Measurements from ENCODE around the gene PKIB. TPM values are rescaled to one million over a fixed set of nuclear protein-coding genes. Genes with fewer than 3 reads are reported as not detected.
A peak's percentile ranks its signal among the peaks of the same experiment; 100 is the strongest.
"Not testable (repeated sequence)": the region's sequence is repeated elsewhere in the genome, so short reads cannot be mapped to it uniquely, and the experiment has no call there.

The PKIB gene
- total RNA-seq (2014; rRNA removed; shearing (Covaris generic)), result 3.1 and 5.2 TPM in 2 replicates

GRCh38 chr6:122609881-122610689 lies at the start of gene PKIB:
TSS of gene PKIB (plus strand) at chr6:122610405. CDS start at chr6:122717795, 107,390 bp downstream.
- DNase-seq (ENCODE audit: low spot score), result peak; percentile 60

DNA sequence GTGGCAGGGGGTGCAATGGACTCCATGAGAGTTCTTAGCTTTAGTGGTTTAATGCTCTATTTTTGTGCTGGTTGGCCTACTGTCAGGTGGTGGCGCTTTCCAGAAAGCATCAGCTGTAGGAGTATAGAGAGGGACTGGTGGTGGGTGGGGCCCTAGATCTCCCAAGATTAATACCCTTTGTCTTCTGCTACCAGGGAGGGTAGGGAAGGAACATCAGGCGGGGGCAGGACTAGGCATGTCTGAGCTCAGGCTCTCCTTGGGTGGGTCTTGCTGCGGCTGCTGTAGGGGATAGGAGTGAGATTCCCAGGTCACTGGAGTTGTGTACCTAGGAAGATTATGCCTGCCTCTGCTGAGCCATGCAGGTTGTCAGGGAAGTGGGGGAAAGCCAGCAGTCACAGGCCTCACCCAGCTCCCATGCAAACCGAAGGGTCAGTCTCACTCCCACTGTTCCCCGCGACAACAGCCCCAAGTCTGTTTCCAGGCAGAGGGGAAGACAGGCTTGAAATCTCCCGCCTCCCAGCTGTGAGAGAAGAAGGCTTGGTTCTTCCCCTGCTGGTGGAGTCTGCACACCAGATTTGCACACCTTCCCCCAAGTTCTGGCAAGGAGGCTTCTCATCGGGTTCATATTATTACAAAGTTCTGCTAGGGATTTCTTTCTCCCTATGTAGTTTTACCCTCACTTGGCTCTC lies 46.7 kb upstream of the PKIB start:
- DNase-seq (ENCODE audit: low spot score), result no peak

- DNase-seq (ENCODE audit: low spot score), result no peak
Observed at GRCh38 chr6:122564230-122564629, 46.0 kb upstream of the PKIB start.

GRCh38 chr6:122565708-122566107 lies 44.5 kb upstream of the PKIB start:
- no peak for DNase-seq (ENCODE audit: low spot score)

DNA sequence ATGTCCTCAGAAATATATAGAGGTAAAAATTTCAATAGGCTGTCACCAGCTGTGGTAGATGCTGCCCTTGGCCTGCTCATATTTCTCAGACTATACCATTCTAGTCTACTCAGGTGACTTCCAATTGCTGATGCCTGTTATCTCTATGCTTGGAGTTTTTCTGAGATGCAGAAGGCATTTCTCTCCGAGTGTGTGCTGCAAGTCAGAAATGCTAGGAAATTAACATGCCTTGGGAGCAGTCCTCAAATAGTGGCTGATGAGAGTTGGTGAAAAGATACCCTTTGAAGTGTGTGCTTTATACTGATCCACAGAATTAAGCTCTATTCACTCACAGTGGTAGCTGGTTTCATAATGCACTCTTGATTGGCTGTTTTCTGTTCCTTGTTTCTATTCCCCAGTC lies 43.2 kb upstream of the PKIB start:
- no peak for DNase-seq (ENCODE audit: low spot score)

GRCh38 chr6:122568350-122568749 lies 41.9 kb upstream of the PKIB start:
- DNase-seq (ENCODE audit: low spot score), result no peak

DNA sequence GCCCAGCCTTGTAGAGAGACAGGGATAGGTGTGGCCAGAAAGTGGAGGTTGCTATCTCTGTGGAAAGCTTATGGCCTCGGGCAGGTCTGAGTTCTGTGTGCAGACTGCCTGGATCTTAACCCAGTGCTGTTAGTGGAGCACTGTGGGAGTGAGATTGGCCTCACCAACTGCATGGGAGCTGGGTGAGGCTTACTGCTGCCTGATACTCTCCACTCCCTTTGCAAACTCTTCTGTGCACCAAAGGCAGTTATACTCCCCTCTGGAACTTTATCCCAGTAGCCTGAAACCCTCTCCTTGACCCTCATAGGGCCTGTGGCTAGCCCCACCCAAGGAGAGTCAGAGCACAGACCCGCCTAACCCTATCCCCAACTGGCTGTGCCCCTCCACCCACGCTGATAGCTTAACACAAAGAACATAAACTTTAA lies 41.4 kb upstream of the PKIB start:
- DNase-seq (ENCODE audit: low spot score), result no peak

DNA sequence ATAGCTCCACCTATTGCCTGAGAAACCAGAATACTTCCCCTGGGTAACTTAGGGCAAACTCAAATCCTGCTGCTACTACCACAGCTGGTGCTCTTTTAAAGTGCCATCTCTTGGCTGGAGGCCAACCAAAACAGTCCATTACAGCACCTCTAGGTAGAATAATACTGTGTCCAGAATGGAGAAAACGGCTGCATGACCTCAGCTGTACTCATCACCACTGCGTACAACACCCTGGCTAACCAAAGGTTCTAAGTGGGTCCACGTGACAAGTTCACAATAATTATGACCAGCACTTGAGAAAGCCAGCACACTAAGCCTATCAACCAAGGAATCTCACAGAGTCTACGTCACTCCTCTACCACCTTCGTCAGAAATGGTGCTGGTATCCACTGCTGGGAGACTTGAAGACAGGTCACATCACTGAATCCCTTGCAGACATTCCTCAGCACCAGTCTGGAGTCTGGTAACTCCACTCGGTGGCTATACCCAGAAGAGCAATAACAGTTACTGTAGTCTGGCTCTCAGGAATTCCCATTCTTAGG lies 40.9 kb upstream of the PKIB start:
- DNase-seq (ENCODE audit: low spot score), result no peak

DNA sequence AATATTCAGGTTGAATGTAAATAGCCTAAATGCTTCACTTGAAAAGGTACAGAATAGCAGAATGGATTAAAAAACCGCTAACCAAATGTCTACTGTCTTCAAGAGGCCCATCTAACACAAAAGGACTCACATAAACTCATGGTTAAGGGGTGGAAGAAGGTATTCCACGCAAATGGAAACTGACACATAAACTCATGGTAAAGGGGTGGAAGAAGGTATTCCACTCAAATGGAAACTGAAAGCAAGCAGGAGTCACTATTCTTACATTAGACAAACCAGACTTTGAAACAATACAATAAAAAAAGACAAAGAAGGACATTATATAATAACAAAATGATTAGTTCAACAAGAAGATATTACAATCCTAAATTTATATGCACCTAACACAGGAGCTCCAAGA lies 38.3 kb upstream of the PKIB start:
- no peak for DNase-seq (ENCODE audit: low spot score)

DNA sequence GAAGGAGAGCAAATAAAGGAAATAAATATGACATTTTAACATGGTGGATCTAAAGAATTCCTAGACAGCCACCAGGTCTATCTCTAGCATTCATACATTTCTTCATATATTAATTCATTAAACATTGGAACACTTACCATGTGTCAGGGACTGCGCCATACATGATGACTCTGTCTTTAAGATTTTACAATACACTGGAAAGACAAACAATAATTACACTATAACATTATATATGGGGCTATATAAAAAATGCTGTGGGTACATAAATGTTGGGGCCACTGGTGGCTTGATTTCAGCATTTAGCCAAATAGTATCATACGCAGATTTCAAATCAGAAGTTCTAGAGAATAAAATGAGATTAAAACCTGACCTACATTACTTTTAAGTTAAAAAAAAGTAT lies 33.3 kb upstream of the PKIB start:
- no peak for DNase-seq (ENCODE audit: low spot score)

DNA sequence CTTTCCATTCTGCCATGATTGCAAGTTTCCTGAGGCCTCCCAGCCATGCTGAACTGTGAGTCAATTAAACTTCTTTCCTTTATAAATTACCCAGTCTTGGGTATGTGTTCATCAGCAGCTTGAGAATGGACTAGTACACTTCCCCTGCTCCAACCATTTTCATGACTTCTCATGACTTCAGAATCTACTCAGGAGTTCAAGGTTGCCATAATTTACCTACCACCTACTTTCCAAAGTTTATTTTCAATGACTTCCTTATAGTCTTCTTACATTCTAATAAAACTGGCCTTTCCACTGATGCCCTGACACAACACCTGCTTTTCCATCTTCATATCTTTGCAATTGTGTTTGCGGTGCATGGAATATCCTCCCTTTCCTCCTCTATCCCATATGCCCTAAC lies 31.2 kb upstream of the PKIB start:
- no peak for DNase-seq (ENCODE audit: low spot score)

- DNase-seq (ENCODE audit: low spot score), result peak; percentile 3
Observed at GRCh38 chr6:122580737-122581136, 29.5 kb upstream of the PKIB start.

DNA sequence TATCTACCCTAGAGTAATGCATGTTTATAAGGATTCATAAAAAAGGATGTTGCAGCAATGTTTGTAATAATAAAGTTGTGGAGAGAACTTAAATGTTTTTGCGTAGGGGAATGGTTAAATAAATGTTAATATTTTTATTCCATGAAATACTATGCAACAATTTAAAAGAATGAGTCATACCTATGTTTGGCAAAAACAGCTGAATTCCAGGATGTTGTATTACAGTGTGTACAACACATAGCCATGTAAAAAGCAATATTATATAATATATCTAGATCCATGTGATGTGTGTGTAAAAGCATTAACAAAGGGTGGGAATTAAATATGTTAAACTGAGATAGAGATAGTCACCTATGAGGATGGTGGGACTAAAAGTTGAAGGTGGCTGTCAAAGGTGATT lies 21.1 kb upstream of the PKIB start:
- DNase-seq (ENCODE audit: low spot score), result no peak

DNA sequence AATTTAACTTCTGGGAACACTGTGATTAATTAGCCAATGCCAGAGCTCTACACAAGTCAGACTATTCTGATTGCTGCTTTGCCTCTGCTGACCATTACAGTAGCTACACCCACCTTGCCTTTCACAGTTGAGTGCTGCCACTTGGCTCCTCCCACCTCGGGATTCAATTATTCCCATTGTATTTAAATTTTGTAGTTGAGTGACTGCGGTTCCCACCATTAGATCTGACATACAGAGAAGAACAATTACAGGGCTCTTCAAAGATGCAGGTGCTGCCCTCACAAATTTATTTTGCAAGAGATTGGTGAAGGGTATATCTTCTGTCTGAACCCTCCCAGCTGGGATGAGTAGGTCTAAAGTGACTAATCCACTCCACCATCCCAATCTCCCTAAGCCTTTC lies 11.9 kb upstream of the PKIB start:
- not testable (repeated sequence) for DNase-seq (ENCODE audit: low spot score)

DNA sequence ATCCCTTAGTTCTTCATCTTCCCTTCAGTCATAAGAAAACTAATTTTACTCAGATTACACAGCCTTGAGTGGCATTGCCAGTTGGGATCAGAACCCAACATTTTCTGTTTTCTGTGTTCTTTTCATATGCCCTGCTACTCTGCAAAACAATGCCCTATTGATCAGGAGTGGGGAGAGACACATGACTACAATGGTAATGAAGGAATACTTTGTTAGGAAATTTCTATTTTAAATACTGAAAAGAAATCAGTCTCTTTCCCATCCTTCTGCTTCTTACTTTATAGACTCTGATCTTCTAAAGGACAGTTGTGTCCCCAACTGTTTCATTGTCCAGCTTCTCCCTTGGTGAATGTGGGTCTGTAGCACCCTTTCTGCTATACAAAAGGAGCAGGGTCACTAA lies 5.5 kb upstream of the PKIB start:
- no peak for DNase-seq (ENCODE audit: low spot score)

DNA sequence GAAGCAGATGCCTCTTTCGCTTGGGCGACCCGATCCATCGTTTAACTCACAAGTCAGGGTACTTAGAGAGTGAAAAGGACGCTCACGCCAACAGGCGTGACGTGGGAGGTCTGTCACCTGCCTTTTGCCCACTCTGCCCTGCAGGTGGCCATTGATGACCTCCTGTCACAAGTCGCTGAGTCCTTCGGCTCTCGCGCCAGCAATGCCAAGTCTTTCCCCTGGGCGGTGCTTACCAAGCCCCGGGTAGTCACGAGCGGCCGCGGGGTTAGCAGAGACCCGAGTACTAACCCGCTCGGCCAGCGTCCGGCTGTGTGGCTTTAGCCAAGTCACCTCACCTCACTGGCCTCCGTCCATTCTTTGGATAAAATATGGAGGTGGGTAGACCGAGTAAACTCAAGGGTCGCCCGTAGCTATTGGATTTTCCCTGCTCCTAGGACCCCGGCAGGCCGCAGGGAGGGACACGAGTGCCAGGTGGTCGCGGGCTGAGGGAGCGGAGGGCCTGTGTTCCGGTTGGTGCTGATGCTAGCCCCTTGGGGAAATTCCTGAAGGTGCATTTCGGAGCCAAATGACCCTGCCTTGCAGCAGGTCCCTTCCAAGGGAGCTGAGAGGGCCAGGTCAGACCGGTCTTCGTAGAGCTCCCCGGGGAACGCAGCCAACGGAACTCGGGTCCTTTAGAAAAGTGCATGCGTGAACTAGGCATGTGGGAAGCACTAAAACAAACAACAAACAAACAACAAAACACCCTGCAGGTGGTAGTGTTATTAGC lies 668 bp downstream of the PKIB start:
- DNase-seq (ENCODE audit: low spot score), result peak; percentile 7

DNA sequence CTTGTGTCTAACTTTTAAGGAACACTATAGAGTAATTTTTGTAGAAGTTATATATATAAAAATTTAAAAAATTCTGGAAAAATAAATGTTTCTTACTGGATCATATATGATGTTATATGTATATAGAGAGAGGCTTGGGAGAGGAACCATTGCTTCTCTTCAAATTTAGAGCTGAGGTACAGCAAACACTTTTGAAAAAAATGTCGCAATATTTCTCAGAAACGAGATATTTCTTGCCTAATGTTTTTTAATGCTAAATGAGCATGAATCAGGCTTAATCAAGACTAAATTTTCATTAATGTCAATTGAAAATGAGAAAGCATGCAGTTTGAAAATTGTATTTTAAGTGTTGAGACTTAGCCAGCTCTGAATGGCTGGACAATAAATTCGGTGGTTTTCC lies 2.6 kb downstream of the PKIB start:
- DNase-seq (ENCODE audit: low spot score), result no peak

- no peak for DNase-seq (ENCODE audit: low spot score)
Observed at GRCh38 chr6:122614303-122614702, 4.1 kb downstream of the PKIB start.

- no peak for DNase-seq (ENCODE audit: low spot score)
Observed at GRCh38 chr6:122615409-122615808, 5.2 kb downstream of the PKIB start.

GRCh38 chr6:122616877-122617276 lies 6.7 kb downstream of the PKIB start:
- DNase-seq (ENCODE audit: low spot score), result no peak

- DNase-seq (ENCODE audit: low spot score), result no peak
Observed at GRCh38 chr6:122619309-122619708, 9.1 kb downstream of the PKIB start.

DNA sequence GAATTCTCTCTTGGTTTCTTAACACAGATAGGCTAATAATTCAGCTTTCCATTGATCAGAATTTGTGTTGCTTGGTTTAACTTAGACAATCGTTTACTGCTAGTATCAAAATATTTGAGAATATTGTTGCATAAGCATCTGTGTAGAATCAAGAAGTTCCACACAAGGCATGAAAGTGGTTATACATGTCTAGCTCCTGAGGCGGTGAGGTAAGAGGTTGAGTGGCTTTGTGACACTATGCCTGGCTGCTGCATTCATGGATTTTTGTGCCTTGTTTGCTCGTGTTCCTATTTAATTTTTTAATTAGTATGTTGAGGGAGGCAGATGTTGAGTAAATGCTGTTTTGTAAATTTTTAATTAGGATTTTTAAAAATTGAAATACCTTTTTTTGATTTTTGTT lies 10.2 kb downstream of the PKIB start:
- DNase-seq (ENCODE audit: low spot score), result no peak

All from H4 (cell line).